Measurements from ENCODE around the gene VPS29.
A peak's percentile ranks its signal among the peaks of the same experiment; 100 is the strongest.
"Not testable (repeated sequence)": the region's sequence is repeated elsewhere in the genome, so short reads cannot be mapped to it uniquely, and the experiment has no call there.

Gene VPS29

DNA sequence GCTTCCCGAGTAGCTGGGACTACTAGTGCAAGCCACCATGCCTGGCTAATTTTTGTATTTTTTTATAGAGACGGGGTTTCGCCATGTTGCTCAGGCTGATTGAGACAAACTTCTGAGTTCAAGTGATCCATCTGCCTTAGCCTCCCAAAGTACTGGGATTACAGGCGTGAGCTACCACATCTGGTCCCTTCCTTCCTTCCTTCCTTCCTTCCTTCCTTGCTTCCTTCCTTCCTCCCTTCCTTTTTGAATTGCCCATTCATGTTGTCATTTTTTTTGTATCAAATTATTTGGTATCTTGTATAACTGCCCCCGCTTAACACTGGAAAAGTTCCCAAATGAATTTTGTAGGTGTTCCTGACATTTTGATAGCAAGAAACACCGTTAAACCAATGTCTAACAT, 11.9 kb upstream of the VPS29 start:
- H3K27me3 ChIP-seq (ENCODE audit: control insufficient read depth, insufficient read depth, low read length), result no peaks in the 10 kb centered on the region
- H3K36me3 ChIP-seq (ENCODE audit: control insufficient read depth, insufficient read depth, low read length), result no peaks in the 10 kb centered on the region
- H3K4me3 ChIP-seq (ENCODE audit: low read length), result no peak overlapping the region
- no peak overlapping the region for H3K27ac ChIP-seq (ENCODE audit: low read depth, low read length)
- no peak overlapping the region for H3K9ac ChIP-seq (ENCODE audit: low read length)
- H3K4me1 ChIP-seq (ENCODE audit: control insufficient read depth, insufficient read depth, low read length), result no peaks in the 10 kb centered on the region

DNA sequence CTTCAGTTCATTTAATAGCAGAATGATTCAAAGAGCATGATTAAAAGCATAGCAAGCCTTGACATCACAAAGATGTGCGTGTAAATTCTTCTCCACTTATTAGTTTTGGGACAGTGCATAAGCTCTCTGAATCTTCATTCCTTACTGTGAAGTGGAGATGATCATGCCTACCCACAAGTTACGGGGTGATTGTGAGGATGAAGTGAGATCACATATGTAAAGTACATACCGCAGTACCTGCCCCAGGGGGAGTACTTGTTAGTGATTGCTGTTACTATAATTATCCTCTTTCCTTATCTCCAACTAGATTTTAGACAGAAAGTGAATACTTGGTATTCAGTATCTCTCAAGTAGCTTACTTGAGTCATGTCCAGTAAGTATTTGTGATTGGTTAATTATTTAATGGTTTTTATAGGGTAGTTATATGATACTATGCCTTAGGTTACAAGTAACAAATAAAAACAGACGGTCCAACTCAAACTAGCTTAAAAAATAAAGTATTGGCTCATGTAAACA, 6.2 kb upstream of the VPS29 start:
- no peak overlapping the region for H3K27ac ChIP-seq (ENCODE audit: low read depth, low read length)

DNA sequence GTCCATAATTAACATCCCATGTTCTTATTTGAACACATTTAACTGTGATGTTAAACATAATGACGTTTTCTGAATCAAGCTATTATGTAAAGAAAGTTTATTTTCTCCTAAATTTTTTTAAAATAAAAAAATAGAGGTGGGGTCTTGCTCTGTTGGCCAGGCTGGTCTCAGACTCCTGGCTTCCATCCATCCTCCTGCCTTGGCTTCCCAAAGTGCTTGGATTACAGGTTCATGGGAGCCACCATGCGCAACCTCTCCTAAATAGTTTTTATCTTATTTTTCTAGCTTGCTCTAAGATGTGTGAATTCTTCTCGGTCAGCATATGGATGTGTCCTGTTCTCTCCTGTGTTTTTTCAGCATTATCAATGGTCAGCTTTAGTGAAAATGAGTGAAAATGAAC, 3.4 kb upstream of the VPS29 start:
- Histone ChIP-seq H3K36me3 (ENCODE audit: control insufficient read depth, insufficient read depth, low read length) (no peaks in the 10 kb centered on the region), H3K9ac (ENCODE audit: low read length) (no peak overlapping the region), H3K27ac (ENCODE audit: low read depth, low read length) (no peak overlapping the region), H3K4me1 (ENCODE audit: control insufficient read depth, insufficient read depth, low read length) (no peaks in the 10 kb centered on the region), H3K4me3 (ENCODE audit: low read length) (no peak overlapping the region), H3K27me3 (ENCODE audit: control insufficient read depth, insufficient read depth, low read length) (no peaks in the 10 kb centered on the region)

More for the DNA sequence above, 6.2 kb upstream of the VPS29 start:
- Histone ChIP-seq H3K27me3 (ENCODE audit: control insufficient read depth, insufficient read depth, low read length) (no peaks in the 10 kb centered on the region), H3K36me3 (ENCODE audit: control insufficient read depth, insufficient read depth, low read length) (no peaks in the 10 kb centered on the region), H3K9ac (ENCODE audit: low read length) (no peak overlapping the region), H3K4me3 (ENCODE audit: low read length) (no peak overlapping the region), H3K4me1 (ENCODE audit: control insufficient read depth, insufficient read depth, low read length) (no peaks in the 10 kb centered on the region)

DNA sequence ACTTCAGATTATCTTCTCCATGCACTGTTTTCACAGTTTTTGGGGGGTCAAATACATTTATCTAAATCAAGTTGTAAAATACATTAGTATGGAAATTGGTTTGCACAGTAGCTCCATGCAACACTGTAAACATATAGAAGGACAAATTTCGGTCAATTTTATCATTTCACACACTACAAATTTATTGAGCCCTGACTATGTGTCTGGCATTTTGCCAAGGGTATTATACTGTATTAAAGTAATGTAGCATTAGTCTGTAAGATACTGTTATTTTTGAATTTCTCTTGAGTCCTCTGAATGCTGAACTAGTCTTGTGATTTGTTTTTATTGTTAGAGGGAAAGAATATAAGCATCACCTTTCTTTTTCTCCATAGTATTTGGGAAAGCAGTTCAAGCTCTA, 1.5 kb upstream of the VPS29 start:
- no peaks in the 10 kb centered on the region for H3K36me3 ChIP-seq (ENCODE audit: control insufficient read depth, insufficient read depth, low read length)
- no peaks in the 10 kb centered on the region for H3K4me1 ChIP-seq (ENCODE audit: control insufficient read depth, insufficient read depth, low read length)
- H3K27me3 ChIP-seq (ENCODE audit: control insufficient read depth, insufficient read depth, low read length), result no peaks in the 10 kb centered on the region
- no peak overlapping the region for H3K4me3 ChIP-seq (ENCODE audit: low read length)
- no peak overlapping the region for H3K27ac ChIP-seq (ENCODE audit: low read depth, low read length)
- H3K9ac ChIP-seq (ENCODE audit: low read length), result no peak overlapping the region

DNA sequence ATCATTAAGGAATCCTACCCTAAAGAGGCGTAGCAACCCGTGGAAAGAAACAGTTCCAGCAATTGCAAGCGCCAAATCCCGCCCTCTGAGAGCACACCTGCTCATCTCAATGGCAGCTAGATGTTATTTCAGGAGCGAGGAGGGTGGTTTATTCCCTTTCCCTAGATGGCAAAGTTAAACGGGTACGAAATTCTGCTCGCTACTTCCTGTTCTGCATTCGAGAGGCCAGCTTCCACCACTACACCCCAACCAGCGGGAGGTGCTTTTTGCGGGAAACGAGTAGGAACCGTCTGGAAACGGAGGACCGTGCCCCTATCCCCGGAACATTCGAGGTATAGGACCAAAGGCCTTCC, 536 bp downstream of the VPS29 start:
- peak overlapping the region; percentile 95 for H3K9ac ChIP-seq (ENCODE audit: low read length)
- H3K4me1 ChIP-seq (ENCODE audit: control insufficient read depth, insufficient read depth, low read length), result no peaks in the 10 kb centered on the region
- H3K36me3 ChIP-seq (ENCODE audit: control insufficient read depth, insufficient read depth, low read length), result no peaks in the 10 kb centered on the region
- peak overlapping the region; percentile 97 for H3K4me3 ChIP-seq (ENCODE audit: low read length)
- no peaks in the 10 kb centered on the region for H3K27me3 ChIP-seq (ENCODE audit: control insufficient read depth, insufficient read depth, low read length)
- peak overlapping the region; percentile 84 for H3K27ac ChIP-seq (ENCODE audit: low read depth, low read length)

DNA sequence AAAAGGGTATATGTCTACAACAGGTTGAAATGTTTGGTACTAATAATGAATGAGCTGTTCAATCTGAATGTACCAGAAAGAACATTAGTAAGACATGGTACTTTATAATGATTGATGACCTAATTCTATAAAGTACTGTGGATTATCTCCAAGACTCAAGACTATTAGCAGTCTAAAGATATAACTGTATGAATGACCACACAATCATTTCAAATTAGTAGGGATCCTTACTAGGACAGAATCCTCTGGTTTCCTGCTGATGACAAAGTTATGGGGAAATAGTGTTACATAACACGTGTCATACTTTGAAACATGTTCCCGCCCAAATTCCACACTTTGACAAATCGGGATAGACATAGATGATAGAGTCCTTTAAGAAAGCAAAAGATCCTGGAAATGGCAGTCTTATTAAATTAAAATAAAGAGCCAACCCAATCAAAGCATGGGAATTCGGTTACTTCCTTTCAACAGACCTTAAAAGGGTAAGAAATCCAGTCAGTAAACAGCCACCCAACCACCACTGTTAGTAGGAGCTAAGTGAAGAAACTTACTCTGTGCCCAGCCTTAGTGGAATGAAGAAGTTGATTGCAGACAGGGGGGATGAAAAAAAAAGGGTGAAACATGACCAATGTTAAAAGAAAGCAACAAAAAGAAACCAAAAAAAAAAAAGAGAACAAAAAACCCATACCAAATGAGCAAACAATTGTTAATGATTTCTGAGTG, 2.8 kb downstream of the VPS29 start:
- H3K27me3 ChIP-seq (ENCODE audit: control insufficient read depth, insufficient read depth, low read length), result no peaks in the 10 kb centered on the region
- H3K36me3 ChIP-seq (ENCODE audit: control insufficient read depth, insufficient read depth, low read length), result peaks cover 5% of the 10 kb centered on the region
- H3K27ac ChIP-seq (ENCODE audit: low read depth, low read length), result no peak overlapping the region
- H3K4me1 ChIP-seq (ENCODE audit: control insufficient read depth, insufficient read depth, low read length), result no peaks in the 10 kb centered on the region
- no peak overlapping the region for H3K9ac ChIP-seq (ENCODE audit: low read length)
- no peak overlapping the region for H3K4me3 ChIP-seq (ENCODE audit: low read length)

DNA sequence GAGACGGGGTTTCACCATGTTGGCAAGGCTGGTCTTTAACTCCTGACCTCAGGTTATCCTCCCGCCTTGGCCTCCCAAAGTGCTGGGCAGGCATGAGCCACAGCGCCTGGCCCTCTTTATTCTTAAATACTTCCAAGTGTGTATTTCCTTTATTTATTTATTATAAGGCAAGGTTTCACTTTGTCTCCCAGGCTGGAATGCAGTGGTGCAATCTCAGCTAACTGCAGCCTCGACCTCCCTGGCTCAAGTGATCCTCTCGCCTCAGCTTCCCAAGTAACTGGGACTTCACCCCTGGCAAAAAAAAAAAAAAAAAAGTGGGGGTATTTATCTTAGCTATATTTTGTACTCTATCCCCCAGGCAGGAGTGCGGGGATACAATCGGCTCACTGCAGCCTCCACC, 26.5 kb downstream of the VPS29 start:
- no peak overlapping the region for H3K27ac ChIP-seq (ENCODE audit: low read depth, low read length)
- H3K4me1 ChIP-seq (ENCODE audit: control insufficient read depth, insufficient read depth, low read length), result no peaks in the 10 kb centered on the region
- H3K9ac ChIP-seq (ENCODE audit: low read length), result no peak overlapping the region
- no peak overlapping the region for H3K4me3 ChIP-seq (ENCODE audit: low read length)
- H3K27me3 ChIP-seq (ENCODE audit: control insufficient read depth, insufficient read depth, low read length), result no peaks in the 10 kb centered on the region
- no peaks in the 10 kb centered on the region for H3K36me3 ChIP-seq (ENCODE audit: control insufficient read depth, insufficient read depth, low read length)

DNA sequence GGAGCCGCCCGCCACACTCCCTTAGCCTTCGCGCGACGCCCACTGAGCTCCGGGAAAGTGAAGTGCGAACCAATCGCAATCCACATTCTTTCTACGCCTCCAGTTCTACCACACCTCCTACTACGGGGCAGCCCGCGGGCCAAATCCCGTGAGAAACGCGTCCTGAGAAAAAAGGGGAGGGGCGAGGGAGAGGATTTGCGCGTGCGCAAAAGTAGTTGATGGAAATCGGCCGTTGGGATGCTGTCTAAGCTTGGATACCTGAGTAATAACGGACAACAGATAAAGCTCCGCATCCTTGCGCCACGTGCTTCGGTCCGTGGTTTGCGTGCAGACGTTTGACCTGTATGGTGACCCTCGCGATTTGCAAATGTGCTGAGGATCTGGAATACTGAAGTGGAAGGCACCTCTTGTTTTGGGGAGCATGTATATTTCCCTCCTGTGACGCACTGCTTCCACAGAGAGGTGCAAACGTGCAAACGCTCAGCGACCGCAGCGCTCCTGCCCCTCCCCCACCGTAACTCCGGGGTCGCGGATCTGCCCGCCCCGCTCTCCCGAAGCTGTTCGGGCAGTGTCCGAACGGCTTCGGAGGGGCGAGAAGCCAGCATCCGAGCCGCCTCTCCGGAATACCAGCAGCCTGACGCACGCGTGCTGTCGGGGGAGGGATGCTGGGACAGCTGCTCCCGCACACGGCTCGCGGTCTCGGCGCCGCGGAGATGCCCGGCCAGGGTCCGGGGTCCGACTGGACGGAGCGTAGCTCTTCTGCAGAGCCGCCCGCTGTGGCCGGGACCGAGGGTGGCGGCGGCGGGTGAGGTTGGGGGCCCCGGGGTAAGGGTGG, 33.5 kb downstream of the VPS29 start, which contains the start of the genes FAM216A and GPN3:
TSS of gene FAM216A (plus strand) at position 632 of the 835 bp plus-strand sequence. CDS start at position 663, 31 bp downstream.
TSS of gene GPN3 (minus strand) at position 44 of the 835 bp plus-strand sequence. CDS start 54 bp downstream, outside the sequence.
- peak within 1 kb of the TSS; percentile 92 for H3K27ac ChIP-seq (ENCODE audit: low read depth, low read length)
- no peaks in the 10 kb centered on the region for H3K36me3 ChIP-seq (ENCODE audit: control insufficient read depth, insufficient read depth, low read length)
- no peaks in the 10 kb centered on the region for H3K27me3 ChIP-seq (ENCODE audit: control insufficient read depth, insufficient read depth, low read length)

DNA sequence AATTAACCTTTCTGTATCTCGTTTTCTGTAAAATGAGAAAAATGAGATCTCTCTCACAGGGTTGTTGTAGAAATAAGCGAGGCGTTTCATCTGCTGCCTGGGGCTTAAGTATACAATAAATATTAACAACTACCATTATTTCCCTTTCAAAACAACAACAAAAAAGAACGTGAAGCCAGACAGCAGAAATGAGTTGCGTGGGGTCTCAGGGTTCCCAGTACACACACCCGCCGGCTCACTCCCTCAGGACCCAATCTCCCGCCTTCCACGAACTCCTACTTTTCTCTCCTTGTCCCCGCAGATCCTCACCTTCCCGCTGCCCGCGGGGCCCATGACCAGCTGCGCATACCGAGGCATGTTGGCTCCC, 34.1 kb downstream of the VPS29 start:
- no peaks in the 10 kb centered on the region for H3K36me3 ChIP-seq (ENCODE audit: control insufficient read depth, insufficient read depth, low read length)
- H3K4me1 ChIP-seq (ENCODE audit: control insufficient read depth, insufficient read depth, low read length), result peaks cover 11% of the 10 kb centered on the region
- H3K4me3 ChIP-seq (ENCODE audit: low read length), result peak overlapping the region; percentile 99
- H3K27me3 ChIP-seq (ENCODE audit: control insufficient read depth, insufficient read depth, low read length), result no peaks in the 10 kb centered on the region
- peak overlapping the region; percentile 66 for H3K27ac ChIP-seq (ENCODE audit: low read depth, low read length)
- H3K9ac ChIP-seq (ENCODE audit: low read length), result peak overlapping the region; percentile 89

More for the DNA sequence above, 33.5 kb downstream of the VPS29 start, which contains the start of the genes FAM216A and GPN3:
- Histone ChIP-seq H3K4me1 (ENCODE audit: control insufficient read depth, insufficient read depth, low read length) (peaks cover 11% of the 10 kb centered on the region), H3K9ac (ENCODE audit: low read length) (peak within 1 kb of the TSS; percentile 89), H3K4me3 (ENCODE audit: low read length) (peak within 1 kb of the TSS; percentile 99)

DNA sequence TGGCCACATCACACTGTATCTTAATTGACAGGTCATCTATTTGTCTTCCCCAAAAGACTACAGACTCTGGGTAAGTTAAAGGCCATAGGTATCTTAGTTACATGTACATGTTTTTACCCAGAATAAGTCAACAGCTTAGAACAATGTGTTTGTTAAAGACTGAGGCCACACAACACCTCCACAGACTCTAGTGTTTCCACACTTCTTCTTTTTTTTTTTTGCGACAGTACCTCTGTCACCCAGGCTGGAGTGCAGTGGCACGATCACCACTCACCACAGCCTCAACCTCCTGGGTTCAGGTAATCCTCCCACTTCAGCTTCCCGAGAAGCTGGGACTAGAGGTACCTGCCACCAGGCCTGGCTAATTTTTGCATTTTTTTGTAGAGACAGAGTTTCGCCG, 35.1 kb downstream of the VPS29 start:
- Histone ChIP-seq H3K36me3 (ENCODE audit: control insufficient read depth, insufficient read depth, low read length) (peaks cover 2% of the 10 kb centered on the region), H3K4me3 (ENCODE audit: low read length) (peak overlapping the region; percentile 33), H3K27ac (ENCODE audit: low read depth, low read length) (no peak overlapping the region), H3K4me1 (ENCODE audit: control insufficient read depth, insufficient read depth, low read length) (peaks cover 11% of the 10 kb centered on the region), H3K27me3 (ENCODE audit: control insufficient read depth, insufficient read depth, low read length) (no peaks in the 10 kb centered on the region), H3K9ac (ENCODE audit: low read length) (no peak overlapping the region)

DNA sequence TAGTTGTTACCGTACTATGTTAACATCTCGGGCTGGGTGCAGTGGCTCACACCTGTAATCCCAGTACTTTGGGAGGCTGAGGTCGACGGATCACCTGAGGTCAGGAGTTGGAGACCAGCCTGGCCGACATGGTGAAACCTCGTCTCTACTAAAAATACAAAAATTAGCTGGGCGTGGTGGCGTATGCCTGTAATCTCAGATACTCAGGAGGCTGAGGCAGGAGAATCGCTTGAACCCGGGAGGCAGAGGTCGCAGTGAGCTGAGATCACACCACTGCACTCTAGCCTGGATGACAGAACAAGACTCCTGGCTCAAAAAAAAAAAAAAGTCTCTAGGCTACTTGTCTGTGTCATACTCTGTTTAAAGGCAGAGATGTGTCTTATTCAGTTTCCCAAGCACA, 36.1 kb downstream of the VPS29 start:
- H3K36me3 ChIP-seq (ENCODE audit: control insufficient read depth, insufficient read depth, low read length); H3K9ac ChIP-seq (ENCODE audit: low read length); H3K4me3 ChIP-seq (ENCODE audit: low read length); H3K27ac ChIP-seq (ENCODE audit: low read depth, low read length); H3K27me3 ChIP-seq (ENCODE audit: control insufficient read depth, insufficient read depth, low read length): not testable (repeated sequence)
- peaks cover 11% of the 10 kb centered on the region for H3K4me1 ChIP-seq (ENCODE audit: control insufficient read depth, insufficient read depth, low read length)

DNA sequence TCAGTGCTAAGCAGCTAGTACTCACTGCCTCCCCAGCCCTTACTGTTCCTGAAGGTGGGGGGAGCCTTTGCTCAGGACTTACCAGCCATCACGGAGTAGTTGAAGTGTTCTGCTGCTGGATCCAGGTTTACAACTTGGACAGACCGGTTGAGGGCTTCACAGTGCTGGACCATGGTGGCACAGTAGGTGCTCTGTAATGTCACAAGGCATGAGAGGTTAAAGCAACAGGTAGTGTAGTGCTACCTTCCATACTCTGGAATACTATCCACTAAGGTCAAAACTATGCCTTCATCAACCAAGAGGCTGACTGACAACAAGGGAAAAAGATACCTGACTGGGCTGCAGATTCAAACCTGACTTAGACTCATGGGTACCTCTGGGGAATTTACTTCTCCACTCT, 36.9 kb downstream of the VPS29 start:
- no peak overlapping the region for H3K4me3 ChIP-seq (ENCODE audit: low read length)
- no peak overlapping the region for H3K27ac ChIP-seq (ENCODE audit: low read depth, low read length)
- no peak overlapping the region for H3K9ac ChIP-seq (ENCODE audit: low read length)
- H3K36me3 ChIP-seq (ENCODE audit: control insufficient read depth, insufficient read depth, low read length), result peaks cover 7% of the 10 kb centered on the region
- peaks cover 11% of the 10 kb centered on the region for H3K4me1 ChIP-seq (ENCODE audit: control insufficient read depth, insufficient read depth, low read length)
- no peaks in the 10 kb centered on the region for H3K27me3 ChIP-seq (ENCODE audit: control insufficient read depth, insufficient read depth, low read length)

All from rectal smooth muscle tissue (tissue), 1 donor.